ENCODE data around the gene SNAPC2.

DNA sequence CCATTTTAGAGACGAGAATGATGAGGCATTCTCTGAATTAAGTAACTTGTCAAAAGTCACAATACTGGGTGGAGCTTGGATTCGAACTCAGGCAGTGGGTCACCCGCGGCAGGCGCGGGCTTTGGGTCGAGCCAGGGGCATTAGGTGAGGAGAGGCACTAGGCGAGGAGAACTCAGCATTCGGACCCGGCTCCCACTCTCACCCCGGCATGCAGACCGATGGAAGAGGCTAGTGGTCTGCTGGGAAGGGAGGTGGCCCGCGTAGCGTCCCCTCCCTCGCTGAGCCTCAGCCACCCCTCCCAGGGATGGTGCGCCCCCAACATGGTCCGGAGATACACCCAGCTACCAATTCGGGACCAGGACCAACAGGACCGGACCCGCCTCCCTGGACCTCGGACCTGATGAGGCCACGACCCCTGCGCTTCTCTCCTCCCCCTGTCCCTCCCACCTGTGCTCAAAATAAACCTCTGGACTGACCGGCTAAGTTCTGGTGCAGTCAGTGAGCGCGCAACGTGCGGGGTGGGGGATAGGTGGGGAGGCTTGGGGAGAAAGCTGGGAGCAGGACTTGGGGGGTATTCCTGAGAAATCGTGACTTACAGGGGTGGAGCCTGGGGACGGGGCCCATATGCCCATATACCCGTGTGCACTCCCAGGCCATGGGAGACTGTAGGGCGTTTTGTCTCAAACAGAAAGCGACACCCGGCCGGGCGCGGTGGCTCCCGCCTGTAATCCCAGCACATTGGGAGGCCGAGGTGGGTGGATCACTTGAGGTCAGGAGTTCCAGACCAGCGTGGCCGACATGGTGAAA is 1.3 kb upstream of the SNAPC2 start:
- TF ChIP-seq, protein P1, sequence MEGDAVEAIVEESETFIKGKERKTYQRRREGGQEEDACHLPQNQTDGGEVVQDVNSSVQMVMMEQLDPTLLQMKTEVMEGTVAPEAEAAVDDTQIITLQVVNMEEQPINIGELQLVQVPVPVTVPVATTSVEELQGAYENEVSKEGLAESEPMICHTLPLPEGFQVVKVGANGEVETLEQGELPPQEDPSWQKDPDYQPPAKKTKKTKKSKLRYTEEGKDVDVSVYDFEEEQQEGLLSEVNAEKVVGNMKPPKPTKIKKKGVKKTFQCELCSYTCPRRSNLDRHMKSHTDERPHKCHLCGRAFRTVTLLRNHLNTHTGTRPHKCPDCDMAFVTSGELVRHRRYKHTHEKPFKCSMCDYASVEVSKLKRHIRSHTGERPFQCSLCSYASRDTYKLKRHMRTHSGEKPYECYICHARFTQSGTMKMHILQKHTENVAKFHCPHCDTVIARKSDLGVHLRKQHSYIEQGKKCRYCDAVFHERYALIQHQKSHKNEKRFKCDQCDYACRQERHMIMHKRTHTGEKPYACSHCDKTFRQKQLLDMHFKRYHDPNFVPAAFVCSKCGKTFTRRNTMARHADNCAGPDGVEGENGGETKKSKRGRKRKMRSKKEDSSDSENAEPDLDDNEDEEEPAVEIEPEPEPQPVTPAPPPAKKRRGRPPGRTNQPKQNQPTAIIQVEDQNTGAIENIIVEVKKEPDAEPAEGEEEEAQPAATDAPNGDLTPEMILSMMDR (IDR thresholded peaks at IDR 0.05; ENCODE audit: low read length): no peak
- no peak for TF ChIP-seq EZH2 (optimal IDR thresholded peaks at IDR 0.05; ENCODE audit: low read depth, low read length)
